AG08396 (cell line): ENCODE data around the gene ACADVL.
"Not testable (repeated sequence)": the region's sequence is repeated elsewhere in the genome, so short reads cannot be mapped to it uniquely, and the experiment has no call there.

Experiments used
- DNase-seq: peaks from one replicate; pipeline ENCODE4 v3.0.0; 2012; ENCODE audit warnings: low spot score, mixed read lengths

Gene ACADVL

GRCh38 chr17:7219812-7220592 lies at the start of gene ACADVL, which contains the start of gene DLG4:
TSS of gene ACADVL (plus strand) at chr17:7219938. CDS start at chr17:7219985, 47 bp downstream.
TSS of gene DLG4 (minus strand) at chr17:7219836.
- DNase-seq = peak; percentile 95

- not testable (repeated sequence) for DNase-seq
These were observed 47.1 kb upstream of the ACADVL start for GRCh38 chr17:7172522-7173191.

- DNase-seq = peak; percentile 54
These were observed 45.8 kb upstream of the ACADVL start for GRCh38 chr17:7173687-7174602.

GRCh38 chr17:7174603-7175326 lies 45.0 kb upstream of the ACADVL start:
- DNase-seq = no peak

- no peak for DNase-seq
These were observed 44.4 kb upstream of the ACADVL start for GRCh38 chr17:7175330-7175733.

- no peak for DNase-seq
These were observed 43.5 kb upstream of the ACADVL start for GRCh38 chr17:7176107-7176840.

GRCh38 chr17:7176841-7177190 lies 42.9 kb upstream of the ACADVL start:
- DNase-seq = no peak

- DNase-seq = peak; percentile 91
These were observed 42.4 kb upstream of the ACADVL start for GRCh38 chr17:7177191-7177953.

- DNase-seq = peak; percentile 48
These were observed 41.7 kb upstream of the ACADVL start for GRCh38 chr17:7177954-7178477.

GRCh38 chr17:7178973-7179316 lies 40.8 kb upstream of the ACADVL start:
- no peak for DNase-seq

- no peak for DNase-seq
These were observed 40.2 kb upstream of the ACADVL start, which contains the start of gene ASGR1 for GRCh38 chr17:7179317-7180254. TSS of gene ASGR1 (minus strand) at chr17:7179370. CDS start at chr17:7178563, 807 bp downstream.

- DNase-seq = not testable (repeated sequence)
These were observed 37.6 kb upstream of the ACADVL start for GRCh38 chr17:7182101-7182500.

- no peak for DNase-seq
These were observed 36.2 kb upstream of the ACADVL start for GRCh38 chr17:7183433-7184090.

- no peak for DNase-seq
These were observed 35.6 kb upstream of the ACADVL start for GRCh38 chr17:7184091-7184488.

- no peak for DNase-seq
These were observed 35.1 kb upstream of the ACADVL start for GRCh38 chr17:7184647-7185046.

GRCh38 chr17:7186241-7186640 lies 33.5 kb upstream of the ACADVL start:
- DNase-seq = no peak

- DNase-seq = no peak
These were observed 29.3 kb upstream of the ACADVL start for GRCh38 chr17:7190276-7190917.

- DNase-seq = no peak
These were observed 28.7 kb upstream of the ACADVL start for GRCh38 chr17:7191069-7191468.
